ENCODE measurements around the gene HDAC10. TPM values are rescaled to one million over a fixed set of nuclear protein-coding genes. Genes with fewer than 3 reads are reported as not detected.

Gene HDAC10
- total and polyA plus RNA-seq, 3 experiments from 2014 or later: 7.5 to 44.7 (median 42.5) TPM

- Mint-ChIP-seq H3K9me3 (no peaks in the 10 kb centered on the region), H3K4me1 (no peaks in the 10 kb centered on the region), H3K27me3 (peaks cover 0 to 5% of the 10 kb centered on the region in 2 donors), H3K4me3 (no peak overlapping the region), H3K27ac (no peak overlapping the region), H3K36me3 (no peaks in the 10 kb centered on the region)
- Histone ChIP-seq H3K9me3 (ENCODE audit: low read length) (no peaks in the 10 kb centered on the region), H3K4me3 (ENCODE audit: low read length) (no peak overlapping the region), H3K27me3 (ENCODE audit: insufficient read depth, low read length, poor library complexity, severe bottlenecking) (peaks cover 9% of the 10 kb centered on the region), H3K27ac (ENCODE audit: low read depth, low read length) (no peak overlapping the region), H3K36me3 (ENCODE audit: insufficient read depth, low read length) (no peaks in the 10 kb centered on the region), H3K4me1 (ENCODE audit: insufficient read depth, low read length) (no peaks in the 10 kb centered on the region)
- POLR2A ChIA-PET: no interaction called here
- CTCF ChIA-PET: no interaction called here
- no peak for DNase-seq
Measured at GRCh38 chr22:50286701-50287318, 35.7 kb upstream of the HDAC10 start.

GRCh38 chr22:50286275-50286674 is 35.2 kb upstream of the HDAC10 start:
- H3K4me3 Mint-ChIP-seq: no peak overlapping the region
- no peak for DNase-seq
- no peak overlapping the region for H3K27ac Mint-ChIP-seq
- Histone ChIP-seq H3K4me3 (ENCODE audit: low read length) (no peak overlapping the region), H3K4me1 (ENCODE audit: insufficient read depth, low read length) (no peaks in the 10 kb centered on the region), H3K27ac (ENCODE audit: low read depth, low read length) (no peak overlapping the region), H3K36me3 (ENCODE audit: insufficient read depth, low read length) (no peaks in the 10 kb centered on the region), H3K27me3 (ENCODE audit: insufficient read depth, low read length, poor library complexity, severe bottlenecking) (peaks cover 4% of the 10 kb centered on the region), H3K9me3 (ENCODE audit: low read length) (no peaks in the 10 kb centered on the region)
- H3K9me3 Mint-ChIP-seq: no peaks in the 10 kb centered on the region
- peaks cover 0 to under 1% of the 10 kb centered on the region in 2 donors for H3K27me3 Mint-ChIP-seq
- H3K4me1 Mint-ChIP-seq: no peaks in the 10 kb centered on the region
- CTCF ChIA-PET: no interaction called here
- POLR2A ChIA-PET: no interaction called here
- H3K36me3 Mint-ChIP-seq: no peaks in the 10 kb centered on the region

GRCh38 chr22:50285568-50286229 is 34.6 kb upstream of the HDAC10 start:
- no peaks in the 10 kb centered on the region for H3K36me3 Mint-ChIP-seq
- CTCF ChIA-PET: no interaction called here
- no peaks in the 10 kb centered on the region for H3K4me1 Mint-ChIP-seq
- Histone ChIP-seq H3K27me3 (ENCODE audit: insufficient read depth, low read length, poor library complexity, severe bottlenecking) (no peaks in the 10 kb centered on the region), H3K36me3 (ENCODE audit: insufficient read depth, low read length) (no peaks in the 10 kb centered on the region), H3K27ac (ENCODE audit: low read depth, low read length) (no peak overlapping the region), H3K9me3 (ENCODE audit: low read length) (no peaks in the 10 kb centered on the region), H3K4me1 (ENCODE audit: insufficient read depth, low read length) (no peaks in the 10 kb centered on the region), H3K4me3 (ENCODE audit: low read length) (no peak overlapping the region)
- POLR2A ChIA-PET: no interaction called here
- H3K27ac Mint-ChIP-seq: no peak overlapping the region
- no peaks in the 10 kb centered on the region for H3K9me3 Mint-ChIP-seq
- DNase-seq: no peak
- no peak overlapping the region for H3K4me3 Mint-ChIP-seq
- H3K27me3 Mint-ChIP-seq: no peaks in the 10 kb centered on the region

GRCh38 chr22:50284479-50284878 is 33.4 kb upstream of the HDAC10 start:
- H3K36me3 Mint-ChIP-seq: no peaks in the 10 kb centered on the region
- no peaks in the 10 kb centered on the region for H3K9me3 Mint-ChIP-seq
- Histone ChIP-seq H3K36me3 (ENCODE audit: insufficient read depth, low read length) (no peaks in the 10 kb centered on the region), H3K27ac (ENCODE audit: low read depth, low read length) (no peak overlapping the region), H3K27me3 (ENCODE audit: insufficient read depth, low read length, poor library complexity, severe bottlenecking) (no peaks in the 10 kb centered on the region), H3K4me3 (ENCODE audit: low read length) (no peak overlapping the region), H3K9me3 (ENCODE audit: low read length) (no peaks in the 10 kb centered on the region), H3K4me1 (ENCODE audit: insufficient read depth, low read length) (no peaks in the 10 kb centered on the region)
- no peaks in the 10 kb centered on the region for H3K4me1 Mint-ChIP-seq
- no peak overlapping the region for H3K4me3 Mint-ChIP-seq
- no peak for DNase-seq
- H3K27ac Mint-ChIP-seq: no peak overlapping the region
- H3K27me3 Mint-ChIP-seq: no peaks in the 10 kb centered on the region
- ChIA-PET POLR2A (no interaction called here), CTCF (no interaction called here)

- Histone ChIP-seq H3K27ac (ENCODE audit: low read depth, low read length) (no peak overlapping the region), H3K4me1 (ENCODE audit: insufficient read depth, low read length) (no peaks in the 10 kb centered on the region), H3K27me3 (ENCODE audit: insufficient read depth, low read length, poor library complexity, severe bottlenecking) (no peaks in the 10 kb centered on the region), H3K4me3 (ENCODE audit: low read length) (no peak overlapping the region), H3K9me3 (ENCODE audit: low read length) (no peaks in the 10 kb centered on the region), H3K36me3 (ENCODE audit: insufficient read depth, low read length) (no peaks in the 10 kb centered on the region)
- Mint-ChIP-seq H3K4me3 (no peak overlapping the region), H3K4me1 (no peaks in the 10 kb centered on the region), H3K9me3 (no peaks in the 10 kb centered on the region), H3K27me3 (no peaks in the 10 kb centered on the region), H3K36me3 (no peaks in the 10 kb centered on the region), H3K27ac (no peak overlapping the region)
- POLR2A ChIA-PET: no interaction called here
- DNase-seq: no peak
- CTCF ChIA-PET: no interaction called here
Measured at GRCh38 chr22:50283821-50284220, 32.8 kb upstream of the HDAC10 start.

GRCh38 chr22:50282361-50283155 is 31.5 kb upstream of the HDAC10 start:
- POLR2A ChIA-PET: no interaction called here
- Mint-ChIP-seq H3K27me3 (no peaks in the 10 kb centered on the region), H3K9me3 (no peaks in the 10 kb centered on the region), H3K4me3 (no peak overlapping the region), H3K27ac (no peak overlapping the region), H3K36me3 (no peaks in the 10 kb centered on the region), H3K4me1 (no peaks in the 10 kb centered on the region)
- Histone ChIP-seq H3K4me3 (ENCODE audit: low read length) (no peak overlapping the region), H3K9me3 (ENCODE audit: low read length) (no peaks in the 10 kb centered on the region), H3K36me3 (ENCODE audit: insufficient read depth, low read length) (no peaks in the 10 kb centered on the region), H3K27ac (ENCODE audit: low read depth, low read length) (no peak overlapping the region), H3K4me1 (ENCODE audit: insufficient read depth, low read length) (no peaks in the 10 kb centered on the region), H3K27me3 (ENCODE audit: insufficient read depth, low read length, poor library complexity, severe bottlenecking) (no peaks in the 10 kb centered on the region)
- CTCF ChIA-PET: no interaction called here
- DNase-seq: no peak

GRCh38 chr22:50281957-50282356 is 30.9 kb upstream of the HDAC10 start:
- ChIA-PET POLR2A (no interaction called here), CTCF (no interaction called here)
- no peaks in the 10 kb centered on the region for H3K36me3 ChIP-seq (ENCODE audit: insufficient read depth, low read length)
- Mint-ChIP-seq H3K4me3 (no peak overlapping the region), H3K27ac (no peak overlapping the region), H3K27me3 (no peaks in the 10 kb centered on the region), H3K4me1 (no peaks in the 10 kb centered on the region), H3K36me3 (no peaks in the 10 kb centered on the region), H3K9me3 (no peaks in the 10 kb centered on the region)
- H3K4me3 ChIP-seq (ENCODE audit: low read length): no peak overlapping the region
- H3K9me3 ChIP-seq (ENCODE audit: low read length): no peaks in the 10 kb centered on the region
- no peaks in the 10 kb centered on the region for H3K4me1 ChIP-seq (ENCODE audit: insufficient read depth, low read length)
- no peak for DNase-seq
- no peak overlapping the region for H3K27ac ChIP-seq (ENCODE audit: low read depth, low read length)
- H3K27me3 ChIP-seq (ENCODE audit: insufficient read depth, low read length, poor library complexity, severe bottlenecking): no peaks in the 10 kb centered on the region

- Mint-ChIP-seq H3K9me3 (no peaks in the 10 kb centered on the region), H3K4me1 (peaks cover 0 to 3% (median 2%) of the 10 kb centered on the region in 3 donors), H3K27me3 (no peaks in the 10 kb centered on the region), H3K36me3 (no peaks in the 10 kb centered on the region), H3K27ac (no peak overlapping the region), H3K4me3 (no peak overlapping the region)
- Histone ChIP-seq H3K27me3 (ENCODE audit: insufficient read depth, low read length, poor library complexity, severe bottlenecking) (no peaks in the 10 kb centered on the region), H3K9me3 (ENCODE audit: low read length) (no peaks in the 10 kb centered on the region), H3K4me1 (ENCODE audit: insufficient read depth, low read length) (no peaks in the 10 kb centered on the region), H3K36me3 (ENCODE audit: insufficient read depth, low read length) (no peaks in the 10 kb centered on the region), H3K27ac (ENCODE audit: low read depth, low read length) (no peak overlapping the region), H3K4me3 (ENCODE audit: low read length) (no peak overlapping the region)
- POLR2A ChIA-PET: no interaction called here
- CTCF ChIA-PET: no interaction called here
- DNase-seq: no peak
Measured at GRCh38 chr22:50281384-50281760, 30.3 kb upstream of the HDAC10 start.
